Measurements from ENCODE around the gene KCNJ1. TPM values are rescaled to one million over a fixed set of nuclear protein-coding genes. Genes with fewer than 3 reads are reported as not detected.

Gene KCNJ1
- 2.6 and 4.3 TPM in 2 replicates for polyA plus RNA-seq

GRCh38 chr11:128867277-128867676 is at the start of gene KCNJ1:
Gene KCNJ1 (minus strand): TSS chr11:128867296. CDS start chr11:128840243, 27,053 bp downstream.

GRCh38 chr11:128890543-128891368 is 23.7 kb upstream of the KCNJ1 start, which contains the start of gene KCNJ5:
Gene KCNJ5 (plus strand): TSS chr11:128891356. CDS start chr11:128911274, 19,918 bp downstream.

Other genes starting within 250 kb of the KCNJ1 start
- gene FLI1, start 173.2 kb downstream of the KCNJ1 start, polyA plus RNA-seq: 1.1 TPM in 1 of 2 replicates, not detected in the other
- gene KCNJ5, start 24.1 kb upstream of the KCNJ1 start, polyA plus RNA-seq: not detected in 2 replicates
- 10.9 and 14.3 TPM in 2 replicates for gene TP53AIP1, start 75.6 kb upstream of the KCNJ1 start, polyA plus RNA-seq

Data from Purkinje cell (primary cell).